ENCODE results near the gene ADARB1. TPM values are rescaled to one million over a fixed set of nuclear protein-coding genes. Genes with fewer than 3 reads are reported as not detected.
A peak's percentile ranks its signal among the peaks of the same experiment; 100 is the strongest.

ADARB1 gene
- total RNA-seq, 1 donor from 2014 or later = 14.0 TPM

DNA sequence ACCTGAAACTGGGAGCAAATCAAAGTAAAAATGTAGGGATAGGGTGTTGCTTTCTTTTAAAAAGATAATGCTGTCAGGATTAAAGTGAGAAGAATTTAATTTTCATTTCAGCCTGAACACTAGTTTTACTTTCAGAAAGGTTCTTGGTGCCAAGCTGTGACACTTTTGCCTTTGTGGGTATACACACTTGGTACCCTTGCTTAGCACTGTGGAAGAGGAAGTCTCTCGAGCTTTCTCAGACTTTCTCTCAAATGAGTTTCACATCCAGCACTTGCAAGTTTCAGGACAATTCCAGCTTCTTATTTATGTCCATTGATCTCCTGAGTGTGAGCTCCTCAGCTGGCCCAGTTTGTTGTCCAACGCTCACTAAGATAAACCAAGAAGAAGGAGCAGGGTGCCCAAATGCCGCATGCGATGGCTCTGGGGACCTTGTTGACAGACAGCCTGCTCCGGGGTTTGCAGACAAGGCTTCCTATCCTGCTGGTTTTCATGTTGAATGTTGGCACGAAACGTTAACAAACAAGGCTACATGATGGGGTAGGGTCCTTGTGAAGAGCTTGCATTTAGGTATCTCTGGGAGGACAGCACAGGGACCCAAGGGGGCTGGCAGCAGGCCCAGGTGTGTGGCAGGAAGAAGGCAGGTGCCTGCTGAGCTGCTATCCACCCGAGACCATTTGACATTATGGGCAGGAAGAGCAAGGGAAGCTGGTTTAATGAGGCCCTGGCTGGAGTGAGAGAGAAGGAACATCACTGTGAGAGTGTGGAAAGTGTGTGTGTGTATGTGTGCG lies 133.7 kb downstream of the ADARB1 start:
- Histone ChIP-seq H3K27me3 (ENCODE audit: control insufficient read depth, insufficient read depth, low read length) (no peaks in the 10 kb centered on the region), H3K4me3 (ENCODE audit: low read depth, low read length) (no peak overlapping the region), H3K36me3 (ENCODE audit: control insufficient read depth, insufficient read depth, low read length) (peaks cover 13% of the 10 kb centered on the region)
- DNase-seq (ENCODE audit: low read depth) (no peak), FAIRE-seq (no peak)
- TF ChIP-seq, protein P1, sequence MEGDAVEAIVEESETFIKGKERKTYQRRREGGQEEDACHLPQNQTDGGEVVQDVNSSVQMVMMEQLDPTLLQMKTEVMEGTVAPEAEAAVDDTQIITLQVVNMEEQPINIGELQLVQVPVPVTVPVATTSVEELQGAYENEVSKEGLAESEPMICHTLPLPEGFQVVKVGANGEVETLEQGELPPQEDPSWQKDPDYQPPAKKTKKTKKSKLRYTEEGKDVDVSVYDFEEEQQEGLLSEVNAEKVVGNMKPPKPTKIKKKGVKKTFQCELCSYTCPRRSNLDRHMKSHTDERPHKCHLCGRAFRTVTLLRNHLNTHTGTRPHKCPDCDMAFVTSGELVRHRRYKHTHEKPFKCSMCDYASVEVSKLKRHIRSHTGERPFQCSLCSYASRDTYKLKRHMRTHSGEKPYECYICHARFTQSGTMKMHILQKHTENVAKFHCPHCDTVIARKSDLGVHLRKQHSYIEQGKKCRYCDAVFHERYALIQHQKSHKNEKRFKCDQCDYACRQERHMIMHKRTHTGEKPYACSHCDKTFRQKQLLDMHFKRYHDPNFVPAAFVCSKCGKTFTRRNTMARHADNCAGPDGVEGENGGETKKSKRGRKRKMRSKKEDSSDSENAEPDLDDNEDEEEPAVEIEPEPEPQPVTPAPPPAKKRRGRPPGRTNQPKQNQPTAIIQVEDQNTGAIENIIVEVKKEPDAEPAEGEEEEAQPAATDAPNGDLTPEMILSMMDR (IDR thresholded peaks at IDR 0.05; ENCODE audit: insufficient read depth, low read length, severe bottlenecking) = no peak

DNA sequence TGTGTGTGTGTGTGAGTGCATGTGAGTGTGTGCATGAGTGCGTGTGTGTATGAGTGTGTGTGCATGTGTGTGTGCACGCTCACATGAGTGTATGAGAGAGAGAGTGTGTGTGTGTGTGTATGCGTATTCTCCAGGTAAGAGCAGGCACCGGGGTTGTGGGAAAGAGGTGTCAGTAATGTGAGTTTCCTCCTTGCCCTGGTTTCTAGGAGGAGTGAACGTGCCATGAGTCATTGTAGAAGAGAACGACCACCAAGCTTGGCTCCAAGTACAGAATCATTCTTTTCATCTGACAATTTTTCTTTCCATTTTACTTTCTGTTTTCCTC lies 134.2 kb downstream of the ADARB1 start:
- DNase-seq (ENCODE audit: low read depth) (no peak), FAIRE-seq (no peak)
- Histone ChIP-seq H3K4me3 (ENCODE audit: low read depth, low read length) (no peak overlapping the region), H3K36me3 (ENCODE audit: control insufficient read depth, insufficient read depth, low read length) (peaks cover 13% of the 10 kb centered on the region), H3K27me3 (ENCODE audit: control insufficient read depth, insufficient read depth, low read length) (no peaks in the 10 kb centered on the region)
- TF ChIP-seq, protein P1 (IDR thresholded peaks at IDR 0.05; ENCODE audit: insufficient read depth, low read length, severe bottlenecking) = no peak

DNA sequence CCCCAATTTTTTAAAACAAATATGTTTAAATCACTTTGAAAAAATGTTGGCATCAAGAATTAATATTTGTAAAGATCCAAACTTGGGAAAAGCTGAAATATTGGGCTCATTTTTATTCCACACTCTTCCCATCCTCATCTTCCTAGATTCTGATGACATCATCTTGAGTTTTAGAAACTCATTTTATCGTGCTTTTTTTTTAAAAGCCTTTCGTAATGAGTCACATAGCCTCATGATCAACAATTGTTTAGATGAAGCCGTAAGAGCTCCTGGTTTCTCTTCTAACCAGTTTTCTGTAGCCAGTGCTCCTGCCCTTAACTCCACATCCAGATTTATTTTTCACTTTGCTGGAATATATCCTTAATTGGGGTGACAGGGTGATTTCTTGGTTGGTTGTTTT lies 134.7 kb downstream of the ADARB1 start:
- Histone ChIP-seq H3K4me3 (ENCODE audit: low read depth, low read length) (no peak overlapping the region), H3K27me3 (ENCODE audit: control insufficient read depth, insufficient read depth, low read length) (no peaks in the 10 kb centered on the region), H3K36me3 (ENCODE audit: control insufficient read depth, insufficient read depth, low read length) (peaks cover 13% of the 10 kb centered on the region)
- DNase-seq (ENCODE audit: low read depth) = peak; percentile 13
- TF ChIP-seq, protein P1 (IDR thresholded peaks at IDR 0.05; ENCODE audit: insufficient read depth, low read length, severe bottlenecking) = no peak
- FAIRE-seq = no peak

DNA sequence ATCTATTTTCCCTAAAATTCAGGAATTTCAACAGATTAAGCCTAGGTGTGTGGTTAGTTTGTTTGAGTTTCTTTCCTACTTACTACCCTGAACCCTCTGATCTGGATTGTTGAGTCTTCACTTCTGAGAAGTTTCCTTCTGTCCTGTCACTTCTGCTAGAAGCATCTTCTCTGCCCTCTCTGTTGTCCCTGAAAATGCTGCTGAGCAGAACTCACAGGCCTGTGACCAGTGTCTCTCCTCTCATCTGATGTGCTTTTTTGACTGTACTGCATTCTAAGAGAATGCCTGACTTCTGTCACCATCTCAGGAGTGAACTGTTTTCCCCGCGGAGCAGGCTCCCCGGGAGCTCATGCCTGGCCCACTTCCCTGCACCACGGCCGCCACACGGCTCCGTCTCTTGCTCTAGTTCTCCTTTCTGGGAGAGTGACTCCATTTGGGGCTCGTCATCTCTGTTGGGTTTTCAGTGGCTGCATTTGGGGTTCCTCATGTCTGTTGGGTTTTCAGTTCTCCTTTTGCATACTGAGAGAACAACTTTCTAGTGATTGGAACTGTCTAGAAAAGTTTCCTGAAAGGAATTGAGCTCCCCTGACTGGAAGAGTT lies 135.4 kb downstream of the ADARB1 start:
- DNase-seq (ENCODE audit: low read depth) = no peak
- TF ChIP-seq, protein P1 (IDR thresholded peaks at IDR 0.05; ENCODE audit: insufficient read depth, low read length, severe bottlenecking) = no peak

DNA sequence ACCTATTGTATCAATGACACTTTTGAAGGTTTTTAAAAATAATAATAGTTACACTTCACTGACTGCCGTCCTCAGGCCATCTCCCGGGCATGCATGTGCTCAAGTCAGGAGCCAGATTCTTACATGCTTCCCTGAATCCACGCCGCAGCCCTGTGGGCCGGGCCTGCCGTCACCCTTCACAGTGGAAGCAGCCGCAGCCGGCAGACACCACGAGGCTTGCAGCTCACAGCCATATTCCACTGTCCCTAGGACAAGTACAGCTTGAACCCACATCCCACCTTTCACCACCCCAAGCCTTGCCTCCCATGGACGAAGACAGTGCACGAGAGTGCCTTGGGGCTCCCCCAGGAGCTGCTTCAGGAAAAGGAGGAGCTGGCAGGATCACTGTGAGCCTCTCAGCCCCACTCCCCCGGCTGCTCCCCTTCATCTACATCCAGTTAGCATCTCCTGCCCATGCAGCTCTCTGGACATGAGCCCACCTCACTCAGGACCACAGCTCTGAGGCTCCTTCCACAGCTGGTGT lies 136.1 kb downstream of the ADARB1 start:
- peaks cover 8% of the 10 kb centered on the region for H3K36me3 ChIP-seq (ENCODE audit: control insufficient read depth, insufficient read depth, low read length)
- H3K27me3 ChIP-seq (ENCODE audit: control insufficient read depth, insufficient read depth, low read length) = no peaks in the 10 kb centered on the region
- no peak for FAIRE-seq
- no peak for DNase-seq (ENCODE audit: low read depth)
- TF ChIP-seq, protein P1 (IDR thresholded peaks at IDR 0.05; ENCODE audit: insufficient read depth, low read length, severe bottlenecking) = no peak
- H3K4me3 ChIP-seq (ENCODE audit: low read depth, low read length) = no peak overlapping the region

More for the DNA sequence above, 135.4 kb downstream of the ADARB1 start:
- Histone ChIP-seq H3K27me3 (ENCODE audit: control insufficient read depth, insufficient read depth, low read length) (no peaks in the 10 kb centered on the region), H3K36me3 (ENCODE audit: control insufficient read depth, insufficient read depth, low read length) (peaks cover 8% of the 10 kb centered on the region), H3K4me3 (ENCODE audit: low read depth, low read length) (no peak overlapping the region)
- FAIRE-seq = no peak

Measured in bronchial epithelial cell (primary cell).